ENCODE measurements around the gene NFATC2. TPM values are rescaled to one million over a fixed set of nuclear protein-coding genes. Genes with fewer than 3 reads are reported as not detected.

The NFATC2 gene
- total RNA-seq, 1 experiment from 2014 or later: 0.61 TPM

DNA sequence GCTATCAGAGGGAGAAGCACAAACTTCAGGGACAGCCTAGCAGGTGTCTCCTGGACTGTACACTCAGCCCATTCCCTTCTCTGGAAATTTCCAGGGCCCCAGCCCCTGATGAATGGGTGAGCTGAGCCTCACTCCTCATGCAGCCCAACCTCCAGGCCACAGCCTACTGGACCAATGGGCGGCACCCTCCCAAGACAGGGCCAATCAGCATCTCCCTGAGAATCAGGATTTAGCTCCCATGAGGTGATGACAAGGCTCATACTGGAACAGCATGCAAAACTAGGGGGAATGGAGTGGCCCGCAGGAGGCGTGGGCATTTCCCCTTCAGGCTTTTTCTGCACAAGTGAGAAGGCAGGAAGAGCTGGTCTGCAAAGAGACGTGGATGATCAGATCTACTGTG is 29.0 kb downstream of the NFATC2 start:
- Mint-ChIP-seq H3K4me3 (no peak overlapping the region), H3K27ac (no peak overlapping the region), H3K36me3 (ENCODE audit: insufficient read depth in 1 of 3, low read depth in 3 of 3) (no peaks in the 10 kb centered on the region), H3K27me3 (ENCODE audit: low read depth) (peaks cover 3% of the 10 kb centered on the region; the same call in 1 of the 2 replicates), H3K4me1 (peaks cover 0 to 9% of the 10 kb centered on the region in 2 experiments; a peak in 2 of 4 replicates), H3K9me3 (no peaks in the 10 kb centered on the region)
- H3K4ac ChIP-seq (ENCODE audit: low read depth, low read length): no peak overlapping the region
- H3K27me3 ChIP-seq (ENCODE audit: insufficient read depth, low read length): no peaks in the 10 kb centered on the region
- no peak overlapping the region for H2BK5ac ChIP-seq (ENCODE audit: insufficient read length, low read length)
- H2BK20ac ChIP-seq (ENCODE audit: low read depth, low read length, poor library complexity, severe bottlenecking): no peak overlapping the region
- H2BK120ac ChIP-seq (ENCODE audit: low read depth, low read length, poor library complexity, severe bottlenecking): no peak overlapping the region
- no peaks in the 10 kb centered on the region for H3K9me3 ChIP-seq (ENCODE audit: control insufficient read depth, low read depth, low read length)
- no peak overlapping the region for H3K56ac ChIP-seq (ENCODE audit: insufficient read length, low read depth, low read length)
- WGBS (ENCODE audit: extremely low coverage, insufficient read length, low lambda C conversion rate): no CpG with 5 or more reads among the region's 4 CpGs
- no peak overlapping the region for H4K5ac ChIP-seq (ENCODE audit: insufficient read length, low read depth, low read length)
- no peak overlapping the region for H3K27ac ChIP-seq (ENCODE audit: insufficient read length, low read depth, low read length)
- H2AFZ ChIP-seq (ENCODE audit: low read length): no peak overlapping the region
- no peaks in the 10 kb centered on the region for H3K4me1 ChIP-seq (ENCODE audit: insufficient read depth, low read length)
- H3K18ac ChIP-seq (ENCODE audit: insufficient read length, low read depth, low read length): no peak overlapping the region
- no peak overlapping the region for H2BK12ac ChIP-seq (ENCODE audit: insufficient read length, low read depth, low read length)
- TF ChIP-seq CTCF (conservative IDR thresholded peaks at IDR 0.05): no peak
- H3K4me2 ChIP-seq (ENCODE audit: insufficient read depth, insufficient read length, low read length): no peak overlapping the region
- H3T11ph ChIP-seq (ENCODE audit: low read length): no peak overlapping the region
- H4K91ac ChIP-seq (ENCODE audit: insufficient read length, low read depth, low read length): no peak overlapping the region
- no peaks in the 10 kb centered on the region for H3K23me2 ChIP-seq (ENCODE audit: insufficient read length, low read depth, low read length, poor library complexity, severe bottlenecking)
- DNase-seq: no peak
- H4K20me1 ChIP-seq (ENCODE audit: control insufficient read depth, insufficient read depth, insufficient read length): no peaks in the 10 kb centered on the region
- H3K23ac ChIP-seq (ENCODE audit: insufficient read length, low read depth, low read length): no peak overlapping the region
- no peak overlapping the region for H4K8ac ChIP-seq (replicated peaks; ENCODE audit: insufficient read length, low read depth, low read length)
- H3K14ac ChIP-seq (ENCODE audit: insufficient read depth, low read length): no peak overlapping the region
- no peak overlapping the region for H2BK15ac ChIP-seq (ENCODE audit: low read depth, low read length)
- no peaks in the 10 kb centered on the region for H3K79me2 ChIP-seq (ENCODE audit: insufficient read depth, low read length)
- H3K9ac ChIP-seq (ENCODE audit: extremely low read depth, insufficient read length, low read length): no peak overlapping the region
- H2AK5ac ChIP-seq (ENCODE audit: insufficient read length, low read length): no peak overlapping the region
- no peaks in the 10 kb centered on the region for H3K79me1 ChIP-seq (ENCODE audit: insufficient read depth, low read depth, low read length, poor library complexity, severe bottlenecking)
